Endothelial cell of umbilical vein (primary cell): ENCODE results near the gene KCNH1. TPM values are rescaled to one million over a fixed set of nuclear protein-coding genes. Genes with fewer than 3 reads are reported as not detected.

Experiments
- BruUV-seq: library from RNA; stranded (reverse); fragments of 400-500 nt; replicated peaks from 2 replicates; lab custom pipeline; 2021; lab: Mats Ljungman, UMichigan
- CTCF ChIA-PET: fragments of 300-600, 350-600 bp; sonication (Branson Sonifier 250); formaldehyde crosslinking; loops from one replicate; lab custom pipeline; 2021; ENCODE audit warnings: antibody characterized with exemption, inconsistent platforms; lab: Charles Lee
- POLR2A ChIA-PET: fragments of 300-600, 350-600 bp; sonication (Branson Sonifier 250); formaldehyde crosslinking; loops from one replicate; lab custom pipeline; 2021; ENCODE audit warnings: antibody characterized with exemption, inconsistent platforms; lab: Charles Lee
- DNase-seq: peaks from one replicate; pipeline ENCODE4 v3.0.0-alpha.2; 2011; ENCODE audit warnings: low read depth, low spot score
- FAIRE-seq: peaks from 2 replicates; lab custom pipeline; 2011; peaks lifted over from hg19 to GRCh38; lab: Jason Lieb, UNC
- H2AFZ ChIP-seq: 2 replicates; pipeline ENCODE4 v1.6.0; 2012; ENCODE audit warnings: low read depth, low read length, control low read depth, inconsistent platforms
- H3K27ac ChIP-seq: 2 replicates; pipeline ENCODE4 v1.5.1; 2011; ENCODE audit warnings: low read depth, mild to moderate bottlenecking, control low read depth, low read length, moderate library complexity; ENCODE audit not compliant: insufficient read depth
- H3K27me3 ChIP-seq, 2 experiments: 2 replicates each; pipeline versions ENCODE4 v1.6.0 to v1.6.1; 2011; ENCODE audit warnings: low read length in 2 of 2, mixed read lengths in 1 of 2; ENCODE audit not compliant: control insufficient read depth in 2 of 2, insufficient read depth in 2 of 2
- H3K36me3 ChIP-seq, 2 experiments: 2 replicates in 1 of 2; 3 replicates in 1 of 2; pipeline ENCODE4 v1.5.1; 2011; ENCODE audit warnings: low read length in 2 of 2, mild to moderate bottlenecking in 1 of 2, moderate library complexity in 1 of 2; ENCODE audit not compliant: control insufficient read depth in 2 of 2, insufficient read depth in 2 of 2; ENCODE audit errors: extremely low read depth in 1 of 2
- H3K4me1 ChIP-seq: 3 replicates; pipeline ENCODE4 v1.5.1; 2011; ENCODE audit warnings: mild to moderate bottlenecking, low read length; ENCODE audit not compliant: control insufficient read depth, insufficient read depth; ENCODE audit errors: extremely low read depth
- H3K4me2 ChIP-seq: 2 replicates; pipeline ENCODE4 v1.6.1; 2011; ENCODE audit warnings: low read length, control low read depth, mixed read lengths; ENCODE audit not compliant: insufficient read depth
- H3K4me3 ChIP-seq, 3 experiments: fragments of 200-600 bp in 1 of 3; sonication (generic), shearing (Covaris generic) in 1 of 3; replicated peaks in 1 of 3; 2 replicates each; pipeline ENCODE4 v1.5.1; 2011 to 2016; ENCODE audit warnings: control low read depth in 3 of 3, low read length in 3 of 3, mild to moderate bottlenecking in 2 of 3, inconsistent platforms in 1 of 3, low read depth in 1 of 3, moderate library complexity in 1 of 3; ENCODE audit not compliant: insufficient read depth in 1 of 3
- H3K79me2 ChIP-seq: 2 replicates; pipeline ENCODE4 v1.6.0; 2012; ENCODE audit warnings: low read length, inconsistent platforms; ENCODE audit not compliant: control insufficient read depth, insufficient read depth
- H3K9ac ChIP-seq: replicated peaks from 2 replicates; pipeline ENCODE3; 2011; ENCODE audit warnings: low read length, control low read depth; ENCODE audit not compliant: insufficient read depth; ENCODE audit errors: extremely low read depth
- H3K9me1 ChIP-seq: replicated peaks from 3 replicates; pipeline ENCODE4 v1.6.0; 2011; ENCODE audit warnings: mild to moderate bottlenecking, low read length; ENCODE audit not compliant: control insufficient read depth, insufficient read depth; ENCODE audit errors: extremely low read depth
- H3K9me3 ChIP-seq: replicated peaks from 2 replicates; pipeline ENCODE4 v1.5.1; 2012; ENCODE audit warnings: low read length, inconsistent platforms; ENCODE audit not compliant: control insufficient read depth, insufficient read depth
- H4K20me1 ChIP-seq: replicated peaks from 2 replicates; pipeline ENCODE3; 2011; ENCODE audit warnings: mild to moderate bottlenecking, low read length; ENCODE audit not compliant: control insufficient read depth, insufficient read depth; ENCODE audit errors: extremely low read depth
- EZH2 ChIP-seq: IDR thresholded peaks from 2 replicates; pipeline ENCODE4 v1.6.1; 2012; ENCODE audit warnings: borderline replicate concordance, low read depth, mild to moderate bottlenecking, moderate library complexity, low read length, inconsistent platforms; ENCODE audit not compliant: severe bottlenecking
- FOS ChIP-seq: IDR thresholded peaks from 2 replicates; pipeline ENCODE4 v1.6.1; 2011; ENCODE audit warnings: mild to moderate bottlenecking, low read length, moderate library complexity, borderline replicate concordance; ENCODE audit not compliant: insufficient read depth
- GATA2 ChIP-seq: IDR thresholded peaks from 2 replicates; pipeline ENCODE4 v1.7.0; 2011; ENCODE audit warnings: low read depth, mild to moderate bottlenecking, moderate library complexity, mixed read lengths, low read length; ENCODE audit not compliant: insufficient read length, insufficient read depth
- JUN ChIP-seq: IDR thresholded peaks from 2 replicates; pipeline ENCODE4 v1.6.1; 2011; ENCODE audit warnings: borderline replicate concordance, low read depth; ENCODE audit not compliant: insufficient read length, insufficient read depth
- MAX ChIP-seq: IDR thresholded peaks from 2 replicates; pipeline ENCODE4 v1.6.1; 2011; ENCODE audit not compliant: insufficient read depth, insufficient read length
- MYC ChIP-seq: IDR thresholded peaks from one replicate; pipeline ENCODE4 v1.6.1; 2011; ENCODE audit warnings: mild to moderate bottlenecking, low read depth, low read length
- POLR2A ChIP-seq: IDR thresholded peaks from 2 replicates; pipeline ENCODE4 v1.6.1; 2012; ENCODE audit warnings: low read depth, mild to moderate bottlenecking, control low read depth, low read length
- POLR2AphosphoS5 ChIP-seq: IDR thresholded peaks from 2 replicates; pipeline ENCODE4 v1.6.1; 2012; ENCODE audit warnings: low read depth, mild to moderate bottlenecking, control low read depth, low read length, moderate library complexity; ENCODE audit not compliant: insufficient read depth
- dilution Hi-C: fragments of 300-500 bp; cut with MboI; formaldehyde crosslinking; loops from one replicate; pipeline ENCODE4 v1.15.0; 2019; ENCODE audit warnings: low sequenced_read_pairs; ENCODE audit not compliant: extremely low pct_ligation_motif_present
- intact Hi-C: fragments of 100-400 bp; cut with micrococcal nuclease; formaldehyde crosslinking; loops from one replicate; pipeline ENCODE4 v1.10.0; 2022
- polyA plus RNA-seq, 4 experiments: library from polyadenylated mRNA; depleted of rRNA in 3 of 4; stranded (reverse) in 3 of 4; unstranded in 1 of 4; fragments of >200 nt; gene quantifications; 2 replicates each; pipeline versions ENCODE4 v1.2.1 to v1.2.3, GENCODE V29; 2011 to 2012; ENCODE audit warnings: missing spikeins in 1 of 4
- total RNA-seq: library from RNA; stranded (reverse); gene quantifications from 2 replicates; pipeline ENCODE4 v1.2.3, GENCODE V29; 2021
- TF ChIP-seq, protein P1 (sequence below), 2 donors: IDR thresholded peaks; 1 replicate in 1 of 2; 2 replicates in 1 of 2; pipeline ENCODE4 v1.5.1; 2011; ENCODE audit warnings: low read length in 2 of 2, mild to moderate bottlenecking in 2 of 2, moderate library complexity in 2 of 2, control low read depth in 1 of 2, inconsistent platforms in 1 of 2, low read depth in 1 of 2; ENCODE audit not compliant: insufficient read depth in 1 of 2; ENCODE audit errors: extremely low read depth in 1 of 2

The KCNH1 gene
- total and polyA plus RNA-seq, 2 donors (not counting 3 experiments of a cell fraction or from before 2014, with no cell fraction given), result not detected

- Histone ChIP-seq H3K4me3 (no peak overlapping the region), H3K9ac (no peak overlapping the region), H3K79me2 (no peaks in the 10 kb centered on the region), H3K4me2 (no peak overlapping the region), H3K27ac (no peak overlapping the region), H3K27me3 (no peaks in the 10 kb centered on the region), H2AFZ (no peak overlapping the region), H3K9me1 (no peaks in the 10 kb centered on the region), H3K36me3 (no peaks in the 10 kb centered on the region), H3K4me1 (no peaks in the 10 kb centered on the region), H4K20me1 (no peaks in the 10 kb centered on the region), H3K9me3 (no peaks in the 10 kb centered on the region)
- POLR2A ChIA-PET, result no interaction called here
- dilution Hi-C loops (no loop called here), intact Hi-C loops (no loop called here)
- no peak for FAIRE-seq
- no TSS peak for BruUV-seq
- CTCF ChIA-PET, result no interaction called here
- TF ChIP-seq JUN (no peak), MYC (no peak), GATA2 (no peak), POLR2A (no peak), MAX (no peak), FOS (no peak), POLR2AphosphoS5 (no peak), EZH2 (no peak)
- TF ChIP-seq, protein P1, sequence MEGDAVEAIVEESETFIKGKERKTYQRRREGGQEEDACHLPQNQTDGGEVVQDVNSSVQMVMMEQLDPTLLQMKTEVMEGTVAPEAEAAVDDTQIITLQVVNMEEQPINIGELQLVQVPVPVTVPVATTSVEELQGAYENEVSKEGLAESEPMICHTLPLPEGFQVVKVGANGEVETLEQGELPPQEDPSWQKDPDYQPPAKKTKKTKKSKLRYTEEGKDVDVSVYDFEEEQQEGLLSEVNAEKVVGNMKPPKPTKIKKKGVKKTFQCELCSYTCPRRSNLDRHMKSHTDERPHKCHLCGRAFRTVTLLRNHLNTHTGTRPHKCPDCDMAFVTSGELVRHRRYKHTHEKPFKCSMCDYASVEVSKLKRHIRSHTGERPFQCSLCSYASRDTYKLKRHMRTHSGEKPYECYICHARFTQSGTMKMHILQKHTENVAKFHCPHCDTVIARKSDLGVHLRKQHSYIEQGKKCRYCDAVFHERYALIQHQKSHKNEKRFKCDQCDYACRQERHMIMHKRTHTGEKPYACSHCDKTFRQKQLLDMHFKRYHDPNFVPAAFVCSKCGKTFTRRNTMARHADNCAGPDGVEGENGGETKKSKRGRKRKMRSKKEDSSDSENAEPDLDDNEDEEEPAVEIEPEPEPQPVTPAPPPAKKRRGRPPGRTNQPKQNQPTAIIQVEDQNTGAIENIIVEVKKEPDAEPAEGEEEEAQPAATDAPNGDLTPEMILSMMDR (IDR thresholded peaks at IDR 0.05; ENCODE audit: extremely low read depth in 1 of 2, insufficient read depth in 1 of 2, low read depth in 1 of 2, low read length in 2 of 2), result no peak
- no peak for DNase-seq
Measured at GRCh38 chr1:210857705-210858104, 276.2 kb downstream of the KCNH1 start.
